ENCODE measurements around the gene NPAS3.

Gene NPAS3

DNA sequence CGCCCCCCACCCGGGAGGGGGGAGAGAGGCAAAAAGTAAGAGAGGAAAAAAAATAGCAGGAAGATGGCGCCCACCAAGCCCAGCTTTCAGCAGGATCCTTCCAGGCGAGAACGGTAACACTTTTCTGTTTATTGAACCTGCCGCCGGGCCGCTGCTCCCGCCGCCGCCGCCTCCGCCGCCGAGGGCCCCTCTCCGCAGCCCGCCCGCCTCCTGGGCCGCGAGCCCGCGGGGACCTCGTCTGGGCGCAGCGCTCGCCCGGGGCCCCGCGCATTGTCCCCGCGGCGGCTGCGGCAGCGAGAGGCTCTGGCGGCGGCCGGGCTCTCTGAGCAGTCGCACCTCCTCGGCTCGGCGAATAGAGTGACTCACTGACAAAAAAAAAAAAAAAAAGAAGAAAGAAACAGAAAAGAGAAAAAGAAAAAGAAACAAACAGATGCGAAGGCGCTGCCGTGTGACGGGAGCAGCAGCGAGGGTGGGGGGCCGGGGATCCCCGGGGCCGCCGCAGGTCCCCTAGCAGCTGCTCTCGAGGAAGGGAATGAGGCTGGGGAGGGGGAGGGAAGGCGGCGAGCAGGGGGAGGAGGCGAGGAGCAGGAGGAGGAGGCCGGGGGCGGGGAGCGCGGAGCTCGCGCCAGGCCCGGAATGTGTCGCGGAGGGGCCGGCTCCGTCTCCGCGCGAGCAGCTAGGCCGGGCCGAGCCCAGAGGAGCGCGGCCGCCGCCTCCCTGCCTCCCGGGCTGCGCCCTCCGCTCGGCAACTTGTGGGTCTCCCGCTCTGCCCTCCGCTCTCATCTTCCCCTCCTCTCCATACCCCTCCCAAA lies 781 bp downstream of the NPAS3 start:
- DNase-seq (ENCODE audit: low read depth) = peak; percentile 45
- in situ Hi-C loops (cut with HindIII; ENCODE audit: low sequenced_read_pairs) = no loop called here
- peak overlapping the region; percentile 52 for H3K4me3 ChIP-seq (ENCODE audit: low read depth, low read length)
- TF ChIP-seq CTCF (IDR thresholded peaks at IDR 0.05; ENCODE audit: low read depth, low read length, missing control alignments) = no peak

DNA sequence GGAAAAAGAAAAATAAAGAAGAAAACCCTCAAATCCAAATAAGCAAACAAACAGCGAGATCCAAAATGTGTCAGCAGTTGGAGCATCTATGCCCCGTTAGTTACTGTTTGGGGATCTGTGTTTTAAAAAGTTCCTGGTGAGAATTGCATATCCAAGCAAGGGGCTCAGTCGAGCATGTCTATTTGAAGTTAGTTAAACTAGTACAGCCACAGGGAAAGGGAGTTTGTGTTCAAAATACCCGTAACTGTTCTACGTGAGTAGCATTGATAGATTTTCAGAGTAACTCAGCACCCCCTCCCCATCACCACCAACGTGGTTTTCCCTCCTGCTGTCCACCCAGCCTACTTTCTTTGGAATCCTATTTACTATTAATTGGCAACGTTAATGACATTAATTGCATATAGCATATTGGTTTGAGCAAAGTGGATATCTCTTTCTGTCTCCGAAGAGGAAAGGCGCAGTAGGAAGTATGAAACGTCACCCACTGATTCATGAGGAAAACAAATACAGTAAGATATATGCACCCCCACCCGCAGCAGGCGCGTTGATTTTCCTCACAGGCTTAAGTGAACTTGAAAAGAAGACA lies 1.5 kb downstream of the NPAS3 start:
- in situ Hi-C loops (cut with HindIII; ENCODE audit: low sequenced_read_pairs) = no loop called here
- H3K4me3 ChIP-seq (ENCODE audit: low read depth, low read length) = peak overlapping the region; percentile 52
- DNase-seq (ENCODE audit: low read depth) = peak; percentile 9
- no peak for TF ChIP-seq CTCF (IDR thresholded peaks at IDR 0.05; ENCODE audit: low read depth, low read length, missing control alignments)

- TF ChIP-seq CTCF (IDR thresholded peaks at IDR 0.05; ENCODE audit: low read depth, low read length, missing control alignments) = no peak
- in situ Hi-C loops (cut with HindIII; ENCODE audit: low sequenced_read_pairs) = no loop called here
- DNase-seq (ENCODE audit: low read depth) = no peak
- H3K4me3 ChIP-seq (ENCODE audit: low read depth, low read length) = no peak overlapping the region
Observed at GRCh38 chr14:32940711-32941667, 2.3 kb downstream of the NPAS3 start.

DNA sequence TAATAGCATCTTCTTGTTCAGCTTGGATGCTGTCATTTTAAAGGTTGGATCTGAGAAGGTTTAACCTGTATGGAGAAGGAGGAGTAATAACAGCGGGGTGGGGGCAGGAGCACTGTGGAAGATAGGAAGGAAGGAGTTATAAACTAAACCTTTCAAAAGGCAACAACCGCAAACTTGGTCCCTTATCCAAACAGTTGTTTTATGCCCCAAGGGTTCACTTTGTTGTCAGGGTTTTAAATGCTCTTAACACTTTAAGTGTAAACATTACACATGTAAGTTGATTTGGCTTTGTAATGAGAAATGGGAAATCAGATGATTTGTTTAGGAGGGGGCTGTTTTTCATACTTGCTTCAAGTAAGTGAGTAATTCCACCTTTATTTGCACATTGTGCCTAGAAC lies 3.0 kb downstream of the NPAS3 start:
- no peak for DNase-seq (ENCODE audit: low read depth)
- in situ Hi-C loops (cut with HindIII; ENCODE audit: low sequenced_read_pairs) = no loop called here
- H3K4me3 ChIP-seq (ENCODE audit: low read depth, low read length) = no peak overlapping the region
- no peak for TF ChIP-seq CTCF (IDR thresholded peaks at IDR 0.05; ENCODE audit: low read depth, low read length, missing control alignments)

GRCh38 chr14:32947081-32947480 lies 8.4 kb downstream of the NPAS3 start:
- no peak for DNase-seq (ENCODE audit: low read depth)
- H3K4me3 ChIP-seq (ENCODE audit: low read depth, low read length) = no peak overlapping the region
- TF ChIP-seq CTCF (IDR thresholded peaks at IDR 0.05; ENCODE audit: low read depth, low read length, missing control alignments) = no peak
- in situ Hi-C loops (cut with HindIII; ENCODE audit: low sequenced_read_pairs) = no loop called here

GRCh38 chr14:32947792-32948191 lies 9.1 kb downstream of the NPAS3 start:
- TF ChIP-seq CTCF (IDR thresholded peaks at IDR 0.05; ENCODE audit: low read depth, low read length, missing control alignments) = no peak
- no peak overlapping the region for H3K4me3 ChIP-seq (ENCODE audit: low read depth, low read length)
- in situ Hi-C loops (cut with HindIII; ENCODE audit: low sequenced_read_pairs) = no loop called here
- no peak for DNase-seq (ENCODE audit: low read depth)

Data from astrocyte of the cerebellum (primary cell).